Pulmonary artery endothelial cell (primary cell): Measurements from ENCODE around the gene XAB2. TPM values are rescaled to one million over a fixed set of nuclear protein-coding genes. Genes with fewer than 3 reads are reported as not detected.
"Not testable (repeated sequence)": the region's sequence is repeated elsewhere in the genome, so short reads cannot be mapped to it uniquely, and the experiment has no call there.

Experiments used
- DNase-seq: peaks from one replicate; pipeline ENCODE4 v3.0.0-alpha.2; 2011; ENCODE audit warnings: low read depth, low spot score
- total RNA-seq: library from RNA; depleted of rRNA; stranded (reverse); fragments of >200 nt; gene quantifications from 2 replicates; pipeline ENCODE4 v1.2.3, GENCODE V29; 2014

XAB2 gene
- total RNA-seq, 1 donor from 2014 or later, result 23.9 TPM

- DNase-seq, result no peak
These were observed 20.8 kb upstream of the XAB2 start for GRCh38 chr19:7650148-7650547.

GRCh38 chr19:7648265-7649014, 19.1 kb upstream of the XAB2 start:
- DNase-seq, result no peak

- DNase-seq, result no peak
These were observed 17.8 kb upstream of the XAB2 start for GRCh38 chr19:7647156-7647555.

- no peak for DNase-seq
These were observed 17.0 kb upstream of the XAB2 start for GRCh38 chr19:7646426-7646700.

- DNase-seq, result no peak
These were observed 16.5 kb upstream of the XAB2 start for GRCh38 chr19:7645656-7646425.

GRCh38 chr19:7645163-7645562, 15.8 kb upstream of the XAB2 start:
- no peak for DNase-seq

- no peak for DNase-seq
These were observed 15.2 kb upstream of the XAB2 start for GRCh38 chr19:7644550-7644877.

- not testable (repeated sequence) for DNase-seq
These were observed 14.5 kb upstream of the XAB2 start for GRCh38 chr19:7643629-7644549.

- DNase-seq, result no peak
These were observed 13.7 kb upstream of the XAB2 start for GRCh38 chr19:7643031-7643415.

- no peak for DNase-seq
These were observed 13.1 kb upstream of the XAB2 start for GRCh38 chr19:7642295-7643030.

GRCh38 chr19:7641290-7642276, 12.2 kb upstream of the XAB2 start:
- no peak for DNase-seq

- no peak for DNase-seq
These were observed 11.5 kb upstream of the XAB2 start for GRCh38 chr19:7640803-7641202.

GRCh38 chr19:7639863-7640348, 10.6 kb upstream of the XAB2 start:
- DNase-seq, result no peak

- DNase-seq, result no peak
These were observed 9.6 kb upstream of the XAB2 start for GRCh38 chr19:7638802-7639465.

- no peak for DNase-seq
These were observed 8.3 kb upstream of the XAB2 start for GRCh38 chr19:7637374-7638256.

GRCh38 chr19:7636691-7637373, 7.5 kb upstream of the XAB2 start, which contains the start of gene STXBP2:
STXBP2 (plus strand) TSS chr19:7637110; CDS start chr19:7637150, 40 bp downstream.
- DNase-seq, result no peak

- DNase-seq, result no peak
These were observed 7.0 kb upstream of the XAB2 start for GRCh38 chr19:7636317-7636690.

- no peak for DNase-seq
These were observed 6.3 kb upstream of the XAB2 start for GRCh38 chr19:7635670-7636069.
